Colonic mucosa (tissue), 4 donors: ENCODE results near the gene KIAA1549. TPM values are rescaled to one million over a fixed set of nuclear protein-coding genes. Genes with fewer than 3 reads are reported as not detected.

Experiments used
- DNase-seq: peaks from one replicate; pipeline ENCODE4 v3.0.0-alpha.2; 2020
- H3K27ac ChIP-seq: fragments of 200-600 bp; one replicate; pipeline ENCODE4 v1.8.0; 2021
- H3K27me3 ChIP-seq: fragments of 200-600 bp; one replicate; pipeline ENCODE4 v1.8.0; 2021
- H3K36me3 ChIP-seq: fragments of 200-600 bp; one replicate; pipeline ENCODE4 v1.8.0; 2021
- H3K4me1 ChIP-seq: fragments of 200-600 bp; one replicate; pipeline ENCODE4 v1.8.0; 2021; ENCODE audit warnings: mild to moderate bottlenecking
- H3K4me3 ChIP-seq: fragments of 200-600 bp; one replicate; pipeline ENCODE4 v1.8.0; 2021
- H3K9ac ChIP-seq, 2 donors: one replicate each; pipeline ENCODE4 v1.7.0; 2013; ENCODE audit warnings: control low read depth in 2 of 2, low read depth in 2 of 2, low read length in 2 of 2
- H3K9me3 ChIP-seq: fragments of 200-600 bp; one replicate; pipeline ENCODE4 v1.8.0; 2021
- CTCF ChIP-seq: fragments of 200-600 bp; IDR thresholded peaks from one replicate; pipeline ENCODE4 v1.8.0; 2022; ENCODE audit warnings: antibody characterized with exemption, mild to moderate bottlenecking
- intact Hi-C: fragments of 100-400 bp; cut with DNase I; formaldehyde crosslinking; loops from one replicate; pipeline ENCODE4 v1.14.1; 2022
- total RNA-seq, 2 donors: library from RNA; stranded (reverse); fragmentation: NEBNext Ultra II Directional in 1 of 2; extraction: Animal tissue kit (Norgen Biotek cat#: 25700) in 1 of 2; gene quantifications; one replicate each; pipeline ENCODE4 v1.2.1, GENCODE V29; 2021
- donor health status: healthy.
- donor health status: DM: no; HTN: no; CAD: no.
- donor health status: DM: no; HTN: no; CAD: no.

The KIAA1549 gene
- total RNA-seq, 2 donors from 2014 or later: 2.9 to 3.5 TPM

GRCh38 chr7:138880881-138881578 is 100.2 kb downstream of the KIAA1549 start:
- TF ChIP-seq CTCF: no peak

GRCh38 chr7:138879356-138879755 is 101.8 kb downstream of the KIAA1549 start:
- Histone ChIP-seq H3K9me3 (no peaks in the 10 kb centered on the region), H3K27me3 (no peaks in the 10 kb centered on the region), H3K36me3 (no peaks in the 10 kb centered on the region), H3K27ac (no peak overlapping the region), H3K4me1 (no peaks in the 10 kb centered on the region), H3K4me3 (no peak overlapping the region), H3K9ac (no peak overlapping the region)
- no peak for TF ChIP-seq CTCF
- intact Hi-C loops: no loop called here
- DNase-seq: no peak

More at GRCh38 chr7:138880881-138881578, 100.2 kb downstream of the KIAA1549 start:
- intact Hi-C loops: no loop called here
- H3K27me3 ChIP-seq: no peaks in the 10 kb centered on the region
- H3K9me3 ChIP-seq: no peaks in the 10 kb centered on the region
- H3K4me3 ChIP-seq: no peak overlapping the region
- DNase-seq: no peak
- no peak overlapping the region for H3K27ac ChIP-seq
- H3K36me3 ChIP-seq: no peaks in the 10 kb centered on the region
- no peaks in the 10 kb centered on the region for H3K4me1 ChIP-seq
- H3K9ac ChIP-seq: no peak overlapping the region

GRCh38 chr7:138878856-138879255 is 102.3 kb downstream of the KIAA1549 start:
- no peaks in the 10 kb centered on the region for H3K27me3 ChIP-seq
- H3K4me1 ChIP-seq: no peaks in the 10 kb centered on the region
- H3K36me3 ChIP-seq: no peaks in the 10 kb centered on the region
- H3K27ac ChIP-seq: no peak overlapping the region
- no peak overlapping the region for H3K4me3 ChIP-seq
- intact Hi-C loops: no loop called here
- no peak for DNase-seq
- H3K9me3 ChIP-seq: no peaks in the 10 kb centered on the region
- no peak overlapping the region for H3K9ac ChIP-seq
- no peak for TF ChIP-seq CTCF

GRCh38 chr7:138878051-138878450 is 103.1 kb downstream of the KIAA1549 start:
- H3K27ac ChIP-seq: no peak overlapping the region
- no peak for DNase-seq
- H3K27me3 ChIP-seq: no peaks in the 10 kb centered on the region
- TF ChIP-seq CTCF: no peak
- no peaks in the 10 kb centered on the region for H3K9me3 ChIP-seq
- no peak overlapping the region for H3K9ac ChIP-seq
- no peaks in the 10 kb centered on the region for H3K36me3 ChIP-seq
- intact Hi-C loops: no loop called here
- H3K4me3 ChIP-seq: no peak overlapping the region
- H3K4me1 ChIP-seq: no peaks in the 10 kb centered on the region

GRCh38 chr7:138876326-138876725 is 104.9 kb downstream of the KIAA1549 start:
- Histone ChIP-seq H3K9ac (no peak overlapping the region), H3K4me3 (no peak overlapping the region), H3K36me3 (no peaks in the 10 kb centered on the region), H3K4me1 (no peaks in the 10 kb centered on the region), H3K27me3 (no peaks in the 10 kb centered on the region), H3K27ac (no peak overlapping the region), H3K9me3 (no peaks in the 10 kb centered on the region)
- no peak for TF ChIP-seq CTCF
- intact Hi-C loops: no loop called here
- no peak for DNase-seq
